HG02938 (cell line): ENCODE measurements around the gene PTCSC3.

Experiments
- ATAC-seq: cut with Tn5 transposase; IDR thresholded peaks from one replicate; pipeline ENCODE4 v1.9.1; 2021; ENCODE audit warnings: mild to moderate bottlenecking, moderate library complexity; ENCODE audit not compliant: unreplicated experiment

The PTCSC3 gene

DNA sequence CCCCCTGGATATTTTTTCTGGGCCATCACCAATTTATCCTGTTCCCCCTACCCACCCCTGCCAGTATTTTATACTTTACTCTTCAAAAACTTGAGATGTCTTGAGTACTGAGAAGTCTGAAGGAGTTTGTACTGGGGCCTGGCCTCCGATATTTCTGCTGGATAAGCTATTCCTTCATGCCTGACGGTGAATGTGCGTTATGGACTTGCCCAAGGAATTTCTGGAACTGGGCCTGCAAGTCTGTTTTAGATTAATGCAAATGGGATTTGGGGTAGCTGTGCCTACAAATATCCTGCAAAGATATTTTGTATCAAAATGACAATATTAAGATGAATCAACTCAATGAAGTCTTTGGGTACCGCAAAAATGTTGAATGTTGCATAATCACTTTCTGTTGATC lies at the start of gene PTCSC3:
Gene PTCSC3 (minus strand): TSS at position 199 of the 400 bp plus-strand sequence.
- no peak for ATAC-seq

DNA sequence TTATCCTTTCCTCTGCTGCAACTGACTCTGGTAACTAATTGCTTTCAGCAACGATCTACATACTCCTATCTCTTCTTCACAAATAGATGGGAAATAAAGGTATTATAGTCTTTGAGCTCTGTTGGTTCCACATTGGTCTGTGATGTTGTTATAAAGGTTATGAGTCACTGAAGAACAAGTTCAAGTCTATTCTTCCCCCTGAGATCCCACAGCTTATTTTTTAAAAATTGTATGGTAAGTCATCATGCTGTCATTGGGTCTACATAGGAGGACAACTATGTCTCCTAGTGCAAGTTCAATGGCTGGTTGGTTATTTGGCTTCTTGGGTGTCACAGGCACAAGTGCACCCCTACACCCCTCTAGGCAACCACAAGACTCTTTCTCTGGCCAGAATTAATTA lies 49.6 kb upstream of the PTCSC3 start:
- ATAC-seq, result no peak

DNA sequence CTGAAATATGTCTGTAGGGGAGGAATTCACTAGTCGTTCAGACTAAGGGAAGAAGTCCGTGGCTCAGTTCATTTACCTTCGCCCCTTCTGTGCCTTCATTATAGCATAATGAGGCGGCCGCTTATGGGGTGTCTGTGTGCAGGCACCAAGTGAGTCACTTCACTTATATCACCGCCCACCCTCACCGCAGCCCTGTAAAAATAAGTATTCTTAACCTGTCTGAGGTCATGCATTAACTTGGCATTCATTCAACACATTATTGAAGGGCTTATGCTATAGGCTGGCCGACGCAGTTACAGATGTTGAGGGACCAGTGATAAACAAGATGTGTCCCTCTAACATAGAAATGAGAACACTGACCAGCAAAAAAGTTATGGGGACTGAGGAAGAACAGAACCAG lies 47.7 kb upstream of the PTCSC3 start:
- no peak for ATAC-seq

DNA sequence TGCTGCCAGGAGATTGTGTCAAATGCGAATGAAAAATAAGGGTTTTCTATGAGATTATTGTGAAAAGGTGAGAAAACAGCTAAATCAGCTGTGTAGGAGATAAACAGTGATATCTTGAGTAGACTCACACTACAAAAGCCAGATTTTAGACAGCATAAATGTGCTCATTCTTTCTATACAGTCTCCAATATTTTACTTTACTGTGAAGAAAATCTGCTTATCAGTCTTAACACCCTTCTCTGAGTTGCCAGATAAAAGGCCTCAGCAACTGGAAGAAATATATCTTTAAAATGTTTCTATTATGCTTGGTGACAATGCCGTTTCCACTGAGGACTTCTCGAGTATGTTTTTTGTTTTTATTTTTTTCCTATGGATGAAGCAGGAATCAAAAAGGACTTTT lies 47.0 kb upstream of the PTCSC3 start:
- no peak for ATAC-seq

DNA sequence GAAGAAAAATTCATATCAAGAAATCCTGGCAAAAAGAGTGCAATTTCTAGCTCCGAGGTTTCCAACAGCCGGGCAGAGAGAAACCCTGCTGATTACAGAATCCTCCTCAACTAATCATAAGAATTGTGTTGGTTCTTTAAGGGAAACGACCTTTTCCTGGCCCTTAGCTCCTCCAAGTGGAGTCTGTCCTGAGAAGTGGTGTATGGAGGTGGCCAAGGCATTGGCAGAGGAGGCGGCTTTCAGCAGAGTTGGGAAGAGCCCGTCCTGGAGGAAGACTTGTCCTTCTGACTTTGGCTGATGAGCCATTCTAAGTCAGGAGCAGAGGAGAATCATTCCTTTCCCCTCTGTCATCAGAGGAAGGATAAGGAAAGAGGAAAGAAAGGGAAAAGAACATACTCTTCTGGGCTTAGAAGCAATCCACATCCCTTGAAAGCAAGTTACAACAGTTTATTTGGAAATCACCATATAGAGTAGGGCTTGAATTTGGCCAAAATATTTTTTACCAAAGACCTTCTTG lies 46.5 kb upstream of the PTCSC3 start:
- no peak for ATAC-seq

DNA sequence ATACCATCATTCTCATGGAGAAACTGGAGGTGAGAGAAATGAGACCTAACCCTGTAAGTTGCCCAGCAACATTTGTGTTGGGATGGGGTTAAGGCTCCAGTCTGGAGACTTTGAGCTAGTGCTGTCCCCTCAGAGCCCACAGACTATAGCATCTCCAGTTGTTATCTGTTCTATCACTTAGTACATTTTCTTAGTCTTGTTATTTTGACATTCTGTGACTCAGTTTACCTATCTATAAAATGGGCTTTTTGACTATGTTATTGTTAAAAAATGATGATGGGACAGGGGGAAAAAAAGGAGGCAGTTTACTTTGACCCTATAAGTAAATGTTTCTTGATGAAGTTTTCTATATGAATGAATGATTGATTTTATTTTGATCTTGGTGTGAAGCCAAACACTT lies 45.8 kb upstream of the PTCSC3 start:
- ATAC-seq, result no peak

DNA sequence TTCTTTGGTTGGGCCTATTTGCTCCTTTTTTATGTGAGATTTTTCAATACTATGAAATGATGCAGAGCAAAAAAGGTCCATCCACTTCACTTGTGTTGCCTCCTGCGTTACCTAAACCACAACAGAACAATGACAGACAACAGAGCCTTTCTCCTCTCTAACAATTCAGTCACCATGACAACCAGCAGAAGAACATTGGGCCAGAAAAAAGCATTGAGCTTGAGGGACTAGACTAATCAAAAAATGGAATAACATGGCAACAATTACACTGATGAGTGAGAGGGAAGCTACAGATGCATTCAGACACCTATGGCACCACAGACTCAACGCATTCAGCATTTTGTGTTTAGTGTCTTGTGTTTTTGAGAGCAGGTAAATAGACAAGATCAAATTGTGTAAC lies 44.6 kb upstream of the PTCSC3 start:
- no peak for ATAC-seq

DNA sequence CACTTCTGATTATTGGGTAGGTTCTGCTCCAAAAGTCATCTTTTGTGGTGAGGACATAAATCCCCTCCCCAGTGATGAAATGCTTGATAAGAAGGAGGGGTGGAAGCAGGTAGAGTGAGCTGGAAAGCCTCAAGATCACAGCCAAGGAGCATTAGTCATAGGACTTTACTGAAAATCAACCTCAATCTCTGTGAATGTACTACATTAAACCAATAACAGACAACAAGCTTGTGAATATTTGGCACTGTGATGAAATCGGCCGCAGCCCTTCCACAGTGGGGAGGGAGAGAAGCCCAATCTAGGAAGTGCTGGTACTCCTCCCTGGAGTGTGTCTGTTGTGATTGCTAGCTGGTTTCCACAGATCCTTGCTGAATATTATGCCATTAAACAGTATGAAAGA lies 41.2 kb upstream of the PTCSC3 start:
- ATAC-seq, result no peak

DNA sequence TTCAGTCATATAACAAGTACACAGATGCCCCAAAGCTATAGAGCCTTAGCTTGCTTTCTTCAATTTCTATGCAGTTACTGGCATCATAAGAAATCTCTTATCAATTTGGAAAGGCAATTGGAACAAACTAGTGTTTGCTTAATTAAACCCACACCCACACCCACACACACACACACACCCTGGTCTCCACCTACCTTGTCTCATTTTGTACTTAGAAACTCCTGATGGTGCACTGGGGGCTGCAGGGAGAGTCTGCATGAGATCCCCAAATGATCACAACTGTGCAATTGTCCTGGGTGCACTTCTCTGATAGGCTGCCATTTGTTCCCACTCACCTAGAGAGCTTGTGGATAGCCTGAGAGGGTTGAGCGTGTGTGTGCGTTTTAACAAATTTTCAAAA lies 40.5 kb upstream of the PTCSC3 start:
- ATAC-seq, result no peak

DNA sequence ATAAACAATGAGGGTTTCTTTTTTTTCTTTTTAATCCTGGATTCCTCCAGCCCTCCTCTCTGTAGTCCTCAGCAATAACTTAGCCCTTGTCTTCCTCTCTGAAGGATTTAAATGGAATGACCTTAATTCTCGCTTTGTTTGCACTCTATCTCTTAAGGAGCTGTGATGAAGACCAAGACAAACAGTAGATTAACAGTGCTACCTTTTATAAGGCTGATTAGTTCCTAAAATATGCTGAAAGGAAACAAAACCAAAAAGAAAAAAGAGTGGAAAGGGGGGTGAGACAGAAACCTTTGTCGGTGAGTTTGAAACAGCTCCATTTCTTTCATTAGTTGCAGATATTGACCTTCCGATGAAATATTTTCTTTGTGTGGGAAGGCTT lies 38.7 kb upstream of the PTCSC3 start:
- ATAC-seq, result no peak

DNA sequence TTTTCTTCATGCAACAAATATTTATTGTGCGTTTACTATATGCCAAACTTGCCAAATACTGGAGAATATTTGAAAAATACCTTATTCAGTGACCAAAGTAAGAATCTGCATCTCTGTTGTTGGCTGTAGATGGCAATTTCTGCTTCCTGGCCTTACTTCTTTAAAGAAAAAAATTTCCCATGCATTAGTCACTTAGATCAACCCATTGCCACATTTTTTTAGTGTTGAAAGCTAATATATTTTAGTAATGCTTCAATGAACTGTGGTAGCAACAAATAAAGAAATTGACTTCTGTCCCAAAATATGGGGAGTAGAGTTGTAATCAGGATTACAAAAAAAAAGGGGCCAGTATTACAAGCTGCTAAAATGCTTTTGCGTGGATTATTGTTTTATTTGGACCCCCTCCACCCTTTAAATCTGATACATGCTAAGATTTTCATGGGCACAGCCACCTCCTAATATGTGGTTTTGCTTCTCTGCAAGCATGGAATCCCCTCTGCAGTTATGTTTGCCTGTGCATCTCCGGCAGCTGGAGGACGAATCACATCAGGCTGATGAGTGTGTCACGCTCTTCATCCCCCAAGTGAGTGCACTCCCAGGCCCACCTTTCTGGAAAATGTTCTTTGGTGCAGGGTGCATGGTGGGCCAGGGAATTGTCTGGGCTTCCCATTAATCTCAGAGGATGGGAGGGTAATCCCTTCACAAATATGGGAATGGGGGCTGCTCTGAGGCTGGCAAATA lies 38.1 kb upstream of the PTCSC3 start:
- ATAC-seq, result no peak

DNA sequence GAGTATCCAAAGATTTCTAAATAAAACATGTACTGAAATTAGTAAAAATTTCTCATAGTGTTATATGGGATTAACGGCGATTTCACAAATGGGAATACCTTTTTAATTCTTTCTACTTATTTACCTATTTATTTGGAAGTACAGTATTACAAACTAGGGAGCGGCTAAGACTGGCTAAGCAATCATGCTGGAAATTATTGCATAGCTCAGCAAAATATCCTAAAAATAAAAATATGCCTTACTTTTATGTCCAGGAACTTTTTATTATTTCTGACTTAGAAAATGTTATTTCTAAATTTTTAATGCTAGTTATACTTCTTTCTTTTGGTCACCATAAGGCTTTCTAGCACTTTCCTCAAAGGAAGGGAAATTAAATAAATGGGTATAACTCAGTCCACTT lies 36.5 kb upstream of the PTCSC3 start:
- ATAC-seq, result no peak

DNA sequence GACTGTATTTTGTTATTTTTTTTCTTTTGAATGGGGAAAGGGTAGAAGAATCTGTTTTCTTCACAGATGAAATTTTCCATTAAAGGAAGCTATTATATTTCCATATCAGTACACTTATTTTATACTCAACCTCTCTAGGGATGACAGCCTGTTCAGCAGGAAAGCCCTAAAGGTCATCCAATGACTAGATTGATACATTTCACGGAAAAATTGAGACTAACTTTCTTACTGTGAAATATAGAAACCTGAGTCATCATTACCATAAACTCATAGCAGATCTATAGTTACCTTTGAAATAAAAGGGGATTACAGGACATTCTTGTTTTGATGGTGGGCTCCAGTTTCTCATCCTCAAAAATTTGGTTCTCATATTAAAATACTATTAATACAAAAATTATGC lies 36.1 kb upstream of the PTCSC3 start:
- ATAC-seq, result no peak

DNA sequence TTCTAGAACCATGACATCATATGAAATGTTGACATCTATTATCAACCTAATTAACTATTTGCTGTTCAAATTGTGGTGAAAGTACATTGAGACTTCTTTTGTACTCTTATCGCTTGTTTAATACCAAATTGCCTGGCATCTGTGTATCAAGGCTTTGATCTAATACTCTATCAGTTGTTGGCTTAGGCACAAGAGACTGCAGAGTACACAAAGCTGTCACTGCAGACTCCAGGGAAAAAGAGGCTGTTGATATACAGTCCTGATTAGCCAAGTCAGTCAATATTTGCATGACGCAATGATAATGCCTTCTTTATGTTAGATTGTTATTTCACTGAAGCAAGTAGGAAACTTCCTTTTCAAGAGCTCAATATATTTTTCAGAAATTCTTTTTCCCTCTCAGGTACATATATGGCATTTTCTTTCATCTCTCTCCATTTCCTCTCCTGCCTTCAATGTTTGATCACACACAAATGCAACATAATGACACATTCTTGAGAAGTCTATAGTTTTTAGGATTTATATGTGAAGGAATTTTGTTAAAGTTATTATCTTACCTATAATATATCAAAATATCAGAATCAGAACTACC lies 32.3 kb upstream of the PTCSC3 start:
- ATAC-seq, result no peak

DNA sequence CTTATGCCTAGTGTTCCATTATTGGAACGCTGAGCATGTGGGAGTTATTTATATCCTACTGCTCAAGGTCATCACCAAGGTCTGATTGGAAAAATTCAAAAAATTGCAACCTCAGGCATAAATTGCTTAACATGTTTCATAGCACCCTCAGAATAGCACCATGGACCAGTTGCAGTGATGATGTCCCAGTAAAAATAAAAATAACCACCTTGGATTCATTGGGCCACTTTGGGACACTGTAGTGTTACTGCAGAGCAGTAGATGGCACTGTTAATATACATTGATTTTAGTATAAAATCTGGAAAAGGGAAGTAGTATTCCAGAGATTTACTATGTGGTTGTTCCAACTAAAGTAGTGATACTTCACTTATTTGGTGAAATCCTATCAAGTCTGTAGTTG lies 31.0 kb upstream of the PTCSC3 start:
- ATAC-seq, result no peak

DNA sequence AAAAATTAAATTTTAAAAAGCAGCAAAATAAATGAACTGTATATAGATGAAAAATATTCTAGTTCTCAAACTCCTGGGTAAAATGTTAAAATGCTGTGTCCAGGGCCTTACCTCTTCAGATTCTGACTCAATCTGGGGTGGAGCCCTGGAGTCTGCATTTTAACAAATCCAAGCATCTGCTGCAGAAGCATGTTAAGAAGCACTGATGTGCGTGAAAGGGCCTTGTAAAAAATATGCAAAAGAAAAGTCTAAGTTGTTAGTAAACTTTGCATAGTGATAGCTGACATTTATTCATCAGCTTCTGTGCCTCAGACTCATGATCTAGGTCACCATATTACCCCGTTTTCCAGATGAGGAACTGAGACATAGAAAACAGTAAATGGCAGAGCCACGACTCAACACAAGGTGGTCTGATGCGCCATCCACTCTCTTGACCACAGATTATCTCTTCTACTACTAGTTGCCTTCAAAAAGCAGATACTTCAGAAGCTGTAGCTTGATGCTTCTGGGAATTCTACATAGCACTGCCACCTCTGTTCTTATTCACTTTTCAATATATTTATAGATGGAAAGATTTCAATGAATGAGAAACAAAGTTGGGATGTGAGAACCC lies 28.0 kb upstream of the PTCSC3 start:
- no peak for ATAC-seq

DNA sequence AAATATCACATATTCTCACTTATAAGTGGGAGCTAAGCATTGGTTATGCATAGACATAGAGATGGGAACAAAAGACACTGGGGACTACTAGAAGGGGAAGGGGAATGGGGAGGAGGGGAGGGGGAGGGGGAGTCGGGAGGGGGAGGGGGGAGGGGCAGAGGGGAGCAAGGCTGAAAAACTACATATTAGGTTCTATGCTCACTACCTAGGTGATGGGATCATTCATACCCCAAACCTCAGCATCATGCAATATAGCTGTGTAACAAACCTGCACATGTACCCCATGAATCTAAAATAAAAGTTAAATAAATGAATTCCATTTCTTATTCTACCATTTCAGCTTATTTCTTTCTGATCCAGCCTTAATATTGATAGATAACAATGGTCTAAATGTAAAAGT lies 21.9 kb upstream of the PTCSC3 start:
- ATAC-seq, result no peak

DNA sequence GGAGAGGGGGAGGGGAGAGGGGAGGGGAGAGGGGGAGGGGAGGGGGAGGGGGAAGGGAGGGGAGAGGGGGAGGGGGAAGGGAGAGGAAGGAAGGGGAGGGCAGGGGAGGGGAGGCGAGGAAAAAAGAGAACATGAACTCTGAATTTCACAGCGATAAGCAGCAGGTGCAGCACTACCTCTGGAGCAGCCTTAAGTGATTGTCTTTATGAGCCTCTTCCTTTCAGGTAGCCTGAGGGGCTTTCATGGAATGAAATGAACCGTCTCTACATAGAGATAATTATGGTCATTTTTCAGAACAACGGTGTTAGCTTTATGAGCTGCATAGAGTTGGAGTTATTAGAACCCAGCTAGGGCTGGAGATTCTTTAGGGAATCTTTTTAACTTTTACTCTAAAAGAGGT lies 18.1 kb upstream of the PTCSC3 start:
- ATAC-seq, result no peak

DNA sequence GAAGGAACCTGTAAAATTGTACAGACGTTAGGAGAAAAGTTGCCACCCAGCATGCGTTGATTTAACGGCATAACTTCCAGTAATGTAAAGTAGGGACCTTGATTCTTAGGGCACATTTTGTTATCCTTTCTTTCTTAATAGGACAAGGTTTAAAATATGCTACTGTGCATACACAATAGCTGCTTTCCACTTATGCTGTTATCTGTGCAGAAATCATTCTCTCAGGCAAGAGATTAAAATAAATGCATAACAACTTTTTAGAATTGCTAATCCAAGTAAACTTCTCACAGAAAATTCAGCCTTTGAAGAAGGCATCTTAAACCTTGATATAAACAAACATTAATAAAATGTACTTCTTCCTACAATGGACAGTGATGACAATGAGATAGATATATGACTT lies 16.0 kb upstream of the PTCSC3 start:
- ATAC-seq, result no peak

DNA sequence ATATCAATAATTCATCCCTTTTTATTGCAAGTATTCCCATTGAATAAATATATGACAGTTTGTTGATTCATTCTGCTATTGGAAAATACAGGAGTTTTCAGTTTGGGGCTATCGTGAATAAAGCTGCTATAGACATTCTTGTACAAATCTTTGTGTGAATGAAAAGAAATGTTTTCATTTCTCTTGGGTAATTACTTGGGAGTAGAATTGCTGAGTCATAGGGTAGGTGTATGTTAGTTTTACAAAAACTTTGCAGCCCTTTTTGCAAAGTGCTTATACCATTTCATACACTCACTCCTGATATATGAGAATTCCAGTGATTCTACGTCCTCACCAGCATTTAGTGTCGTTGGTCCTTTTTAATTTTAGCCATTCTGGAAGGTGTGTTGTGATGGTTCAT lies 6.9 kb upstream of the PTCSC3 start:
- no peak for ATAC-seq

DNA sequence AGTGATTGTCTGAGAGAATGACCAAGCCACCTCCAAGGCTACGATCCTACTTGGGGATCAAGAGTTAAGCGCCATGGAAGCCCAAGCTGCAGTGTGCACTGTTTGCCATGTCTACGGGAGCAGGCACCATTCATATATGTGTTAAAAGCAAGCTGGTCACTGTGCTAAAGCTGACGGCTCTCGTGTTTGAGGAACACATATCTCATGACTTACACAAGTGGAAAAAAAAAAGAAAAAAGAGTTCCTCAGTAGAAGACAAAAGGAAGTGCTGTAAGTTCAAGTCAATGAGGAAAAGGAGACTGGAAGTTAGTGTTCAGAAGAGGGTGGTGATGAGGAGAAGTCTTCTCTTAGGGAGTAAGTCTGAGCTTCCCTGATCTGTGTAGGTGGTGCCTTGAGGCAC lies 4.9 kb upstream of the PTCSC3 start:
- no peak for ATAC-seq

DNA sequence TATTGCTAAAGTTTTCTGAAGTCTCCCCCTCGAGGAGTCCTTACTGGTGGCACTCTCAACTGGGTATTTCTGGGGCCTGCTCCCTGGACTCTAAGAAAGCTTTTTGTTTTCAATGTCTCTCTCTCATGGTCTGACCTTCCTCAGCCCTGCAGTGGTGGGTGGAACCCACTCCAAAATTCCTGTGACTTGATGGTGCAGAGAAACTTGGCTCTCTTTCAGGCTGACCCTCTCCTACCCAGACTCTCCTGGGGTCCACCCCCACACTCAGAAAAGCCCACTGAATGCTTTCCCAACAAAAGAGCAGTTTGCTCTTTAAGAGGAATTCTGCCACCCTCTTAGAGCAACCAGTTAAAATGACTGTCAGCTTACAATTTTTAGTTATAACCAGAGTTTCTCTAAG lies 967 bp upstream of the PTCSC3 start:
- no peak for ATAC-seq
